AG04450 (cell line): ENCODE measurements around the gene ERI2. TPM values are rescaled to one million over a fixed set of nuclear protein-coding genes. Genes with fewer than 3 reads are reported as not detected.

Experiments
- CTCF ChIA-PET: fragments of 300-600, 350-600 bp; formaldehyde crosslinking; extraction: SDS; loops from one replicate; lab custom pipeline; 2022; ENCODE audit warnings: antibody characterized with exemption, inconsistent platforms; lab: Charles Lee
- POLR2A ChIA-PET: fragments of 350-600 bp; formaldehyde crosslinking; extraction: SDS; loops from one replicate; lab custom pipeline; 2021; ENCODE audit warnings: antibody characterized with exemption, inconsistent platforms; lab: Yijun Ruan, JAX
- DNase-seq: peaks from one replicate; pipeline ENCODE4 v3.0.0-alpha.2; 2011; ENCODE audit warnings: low read depth, low spot score
- H3K27ac ChIP-seq: one replicate; pipeline ENCODE4 v1.5.1; 2012; ENCODE audit warnings: low read depth, low read length, control low read depth
- H3K27me3 ChIP-seq: one replicate; pipeline ENCODE4 v1.6.0; 2012; ENCODE audit warnings: low read length; ENCODE audit not compliant: control insufficient read depth, insufficient read depth
- H3K4me3 ChIP-seq: 2 replicates; pipeline ENCODE4 v1.5.1; 2011; ENCODE audit warnings: mild to moderate bottlenecking, low read depth, low read length, control low read depth
- H3K9me3 ChIP-seq: 2 replicates; pipeline ENCODE4 v1.5.1; 2012; ENCODE audit warnings: low read length; ENCODE audit not compliant: control insufficient read depth, insufficient read depth
- polyA plus RNA-seq: library from polyadenylated mRNA; depleted of rRNA; stranded (reverse); fragments of >200 nt; gene quantifications from 2 replicates; pipeline ENCODE4 v1.2.3, GENCODE V29; 2011; rRNA removed
- small RNA-seq: library from RNA; depleted of rRNA; stranded (forward); fragments of <200 nt; gene quantifications from one replicate; pipeline ENCODE3, GENCODE V24; 2012; ENCODE audit warnings: low read depth; ENCODE audit not compliant: insufficient read length
- TF ChIP-seq, protein P1 (sequence below): IDR thresholded peaks from 2 replicates; pipeline ENCODE4 v1.5.1; 2011; ENCODE audit warnings: low read depth, low read length, control low read depth, inconsistent platforms

ERI2 gene
- polyA plus RNA-seq, 1 experiment = 14.8 TPM

DNA sequence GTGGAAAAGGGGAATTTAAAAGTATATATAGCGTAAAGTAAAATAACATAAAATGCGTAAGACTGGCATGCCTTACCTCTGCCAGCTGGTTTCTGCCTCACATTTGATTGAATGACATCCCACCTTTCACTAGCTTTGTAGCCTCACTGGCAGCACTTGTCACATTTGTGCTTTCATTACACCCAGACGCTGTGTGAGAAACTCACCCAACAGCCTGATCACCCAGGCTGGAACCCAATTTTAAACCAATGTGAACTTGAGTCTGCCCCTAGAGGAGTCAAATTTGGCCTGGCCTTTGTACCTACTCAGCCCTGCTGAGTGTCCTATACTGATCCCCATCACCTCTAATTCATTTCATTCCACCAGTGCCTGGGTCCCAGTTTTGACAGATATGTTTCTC is 59.8 kb downstream of the ERI2 start:
- Histone ChIP-seq H3K27ac (no peak overlapping the region), H3K4me3 (no peak overlapping the region), H3K27me3 (no peaks in the 10 kb centered on the region), H3K9me3 (no peaks in the 10 kb centered on the region; the same call in 1 of the 2 replicates)
- ChIA-PET POLR2A (no interaction called here), CTCF (no interaction called here)
- no peak for DNase-seq
- TF ChIP-seq, protein P1, sequence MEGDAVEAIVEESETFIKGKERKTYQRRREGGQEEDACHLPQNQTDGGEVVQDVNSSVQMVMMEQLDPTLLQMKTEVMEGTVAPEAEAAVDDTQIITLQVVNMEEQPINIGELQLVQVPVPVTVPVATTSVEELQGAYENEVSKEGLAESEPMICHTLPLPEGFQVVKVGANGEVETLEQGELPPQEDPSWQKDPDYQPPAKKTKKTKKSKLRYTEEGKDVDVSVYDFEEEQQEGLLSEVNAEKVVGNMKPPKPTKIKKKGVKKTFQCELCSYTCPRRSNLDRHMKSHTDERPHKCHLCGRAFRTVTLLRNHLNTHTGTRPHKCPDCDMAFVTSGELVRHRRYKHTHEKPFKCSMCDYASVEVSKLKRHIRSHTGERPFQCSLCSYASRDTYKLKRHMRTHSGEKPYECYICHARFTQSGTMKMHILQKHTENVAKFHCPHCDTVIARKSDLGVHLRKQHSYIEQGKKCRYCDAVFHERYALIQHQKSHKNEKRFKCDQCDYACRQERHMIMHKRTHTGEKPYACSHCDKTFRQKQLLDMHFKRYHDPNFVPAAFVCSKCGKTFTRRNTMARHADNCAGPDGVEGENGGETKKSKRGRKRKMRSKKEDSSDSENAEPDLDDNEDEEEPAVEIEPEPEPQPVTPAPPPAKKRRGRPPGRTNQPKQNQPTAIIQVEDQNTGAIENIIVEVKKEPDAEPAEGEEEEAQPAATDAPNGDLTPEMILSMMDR = no peak

Small RNA genes within 50 kb of the gene (small RNA-seq; reads per million reads assigned to genes)
- gene RF00618 (not detected), gene RNU6-944P (not detected)

Other genes starting within 250 kb of the ERI2 start
- gene ACSM2B, start 230.1 kb downstream of the ERI2 start, polyA plus RNA-seq = not detected in 2 replicates
- gene ACSM1, start 108.8 kb downstream of the ERI2 start, polyA plus RNA-seq = not detected in 2 replicates
- 17.4 and 26.8 TPM in 2 replicates for gene THUMPD1, start 64.7 kb downstream of the ERI2 start, polyA plus RNA-seq
- 0.45 and 0.76 TPM in 2 replicates for gene ACSM3, start 42.5 kb downstream of the ERI2 start, polyA plus RNA-seq
- 2.4 and 2.6 TPM in 2 replicates for gene REXO5, start 55 bp upstream of the ERI2 start, polyA plus RNA-seq
- gene DCUN1D3, start 93.9 kb upstream of the ERI2 start, polyA plus RNA-seq = 11.3 and 12.0 TPM in 2 replicates
- 32.3 and 41.1 TPM in 2 replicates for gene LYRM1, start 94.3 kb upstream of the ERI2 start, polyA plus RNA-seq